ENCODE data around the gene LPP.

- TF ChIP-seq FOXP2 (optimal IDR thresholded peaks at IDR 0.05; ENCODE audit: borderline replicate concordance, extremely low read depth, extremely low read length, insufficient read depth), result no peak
- no peak for TF ChIP-seq SIN3A (IDR thresholded peaks at IDR 0.05; ENCODE audit: borderline replicate concordance, insufficient read depth, low read length)
- TF ChIP-seq POLR2AphosphoS5 (IDR thresholded peaks at IDR 0.05; ENCODE audit: low read depth, low read length), result no peak
- no peak for TF ChIP-seq REST (IDR thresholded peaks at IDR 0.05; ENCODE audit: insufficient read depth in 1 of 2, low read depth in 2 of 2, low read length in 2 of 2)
- TF ChIP-seq TAF1 (IDR thresholded peaks at IDR 0.05; ENCODE audit: borderline replicate concordance, insufficient read depth, low read length), result no peak
Observed at GRCh38 chr3:188918093-188918492, 764.1 kb downstream of the LPP start.
